Central memory CD4-positive, alpha-beta T cell (primary cell): ENCODE results near the gene RBM43.
A peak's percentile ranks its signal among the peaks of the same experiment; 100 is the strongest.
"Not testable (repeated sequence)": the region's sequence is repeated elsewhere in the genome, so short reads cannot be mapped to it uniquely, and the experiment has no call there.

Experiments used
- DNase-seq: peaks from one replicate; pipeline ENCODE4 v3.0.0; 2022
- total RNA-seq, 3 experiments: gene quantifications; one replicate each; lab custom pipeline; 2026; lab: John Stamatoyannopoulos, UW

The RBM43 gene
- total RNA-seq = 0.35 to 22.6 (median 19.9) reads per million in 3 experiments

- DNase-seq = peak; percentile 88
These were observed at the start of gene RBM43 for GRCh38 chr2:151261231-151261976. TSS of gene RBM43 (minus strand) at chr2:151261863. CDS start at chr2:151261727, 136 bp downstream.

- not testable (repeated sequence) for DNase-seq
These were observed 48.6 kb upstream of the RBM43 start for GRCh38 chr2:151310313-151310712.

- no peak for DNase-seq
These were observed 45.0 kb upstream of the RBM43 start for GRCh38 chr2:151306621-151307020.

GRCh38 chr2:151305129-151305691, 43.5 kb upstream of the RBM43 start:
- no peak for DNase-seq

GRCh38 chr2:151302879-151303278, 41.2 kb upstream of the RBM43 start:
- no peak for DNase-seq

- DNase-seq = no peak
These were observed 40.7 kb upstream of the RBM43 start for GRCh38 chr2:151302404-151302803.

GRCh38 chr2:151299920-151300539, 38.4 kb upstream of the RBM43 start:
- no peak for DNase-seq

- no peak for DNase-seq
These were observed 36.2 kb upstream of the RBM43 start for GRCh38 chr2:151297882-151298281.

- not testable (repeated sequence) for DNase-seq
These were observed 34.3 kb upstream of the RBM43 start for GRCh38 chr2:151295926-151296325.

GRCh38 chr2:151292546-151292945, 30.9 kb upstream of the RBM43 start:
- DNase-seq = no peak

GRCh38 chr2:151292141-151292540, 30.5 kb upstream of the RBM43 start:
- DNase-seq = no peak

- no peak for DNase-seq
These were observed 29.6 kb upstream of the RBM43 start for GRCh38 chr2:151291224-151291623.

- DNase-seq = no peak
These were observed 28.6 kb upstream of the RBM43 start for GRCh38 chr2:151289972-151290866.

GRCh38 chr2:151287513-151288250, 26.0 kb upstream of the RBM43 start:
- DNase-seq = no peak

- no peak for DNase-seq
These were observed 20.7 kb upstream of the RBM43 start for GRCh38 chr2:151282401-151282800.

- no peak for DNase-seq
These were observed 18.6 kb upstream of the RBM43 start for GRCh38 chr2:151280271-151280670.

GRCh38 chr2:151278487-151278886, 16.8 kb upstream of the RBM43 start:
- no peak for DNase-seq

GRCh38 chr2:151277067-151277466, 15.4 kb upstream of the RBM43 start:
- no peak for DNase-seq

GRCh38 chr2:151275291-151275690, 13.6 kb upstream of the RBM43 start:
- no peak for DNase-seq

GRCh38 chr2:151271824-151272223, 10.2 kb upstream of the RBM43 start:
- no peak for DNase-seq

- DNase-seq = no peak
These were observed 8.3 kb upstream of the RBM43 start for GRCh38 chr2:151269798-151270568.
